GM12865 (cell line): Measurements from ENCODE around the gene GFI1B.
"Not testable (repeated sequence)": the region's sequence is repeated elsewhere in the genome, so short reads cannot be mapped to it uniquely, and the experiment has no call there.

Experiments used
- DNase-seq: peaks from one replicate; pipeline ENCODE4 v3.0.0; 2010; ENCODE audit warnings: low read depth
- H3K4me3 ChIP-seq: 2 replicates; pipeline ENCODE4 v1.5.1; 2011; ENCODE audit warnings: mild to moderate bottlenecking, low read depth, low read length, control low read depth
- TF ChIP-seq, protein P1 (sequence below): IDR thresholded peaks from 2 replicates; pipeline ENCODE4 v1.5.1; 2011; ENCODE audit warnings: low read length, control low read depth, low read depth, inconsistent platforms; ENCODE audit not compliant: insufficient read depth; ENCODE audit errors: missing control alignments

The GFI1B gene

DNA sequence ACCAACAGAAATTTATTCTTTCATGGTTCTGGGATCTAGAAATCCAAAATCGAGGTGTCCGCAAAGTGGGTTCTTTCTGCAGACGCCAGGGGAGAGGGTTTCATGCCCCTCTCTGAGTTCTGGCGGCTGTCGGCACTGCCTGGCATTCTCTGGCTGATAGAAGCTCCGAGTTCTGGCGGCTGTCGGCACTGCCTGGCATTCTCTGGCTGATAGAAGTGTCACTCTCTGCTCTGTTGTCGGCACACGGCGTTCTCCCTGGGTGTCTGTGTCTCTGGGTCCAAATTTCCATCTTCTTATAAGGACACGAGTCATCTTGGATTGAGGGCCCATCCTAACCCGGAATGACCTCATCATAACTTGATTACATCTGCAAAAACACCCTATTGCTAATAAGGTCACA is 7.6 kb downstream of the GFI1B start:
- no peak overlapping the region for H3K4me3 ChIP-seq
- DNase-seq = no peak
- TF ChIP-seq, protein P1, sequence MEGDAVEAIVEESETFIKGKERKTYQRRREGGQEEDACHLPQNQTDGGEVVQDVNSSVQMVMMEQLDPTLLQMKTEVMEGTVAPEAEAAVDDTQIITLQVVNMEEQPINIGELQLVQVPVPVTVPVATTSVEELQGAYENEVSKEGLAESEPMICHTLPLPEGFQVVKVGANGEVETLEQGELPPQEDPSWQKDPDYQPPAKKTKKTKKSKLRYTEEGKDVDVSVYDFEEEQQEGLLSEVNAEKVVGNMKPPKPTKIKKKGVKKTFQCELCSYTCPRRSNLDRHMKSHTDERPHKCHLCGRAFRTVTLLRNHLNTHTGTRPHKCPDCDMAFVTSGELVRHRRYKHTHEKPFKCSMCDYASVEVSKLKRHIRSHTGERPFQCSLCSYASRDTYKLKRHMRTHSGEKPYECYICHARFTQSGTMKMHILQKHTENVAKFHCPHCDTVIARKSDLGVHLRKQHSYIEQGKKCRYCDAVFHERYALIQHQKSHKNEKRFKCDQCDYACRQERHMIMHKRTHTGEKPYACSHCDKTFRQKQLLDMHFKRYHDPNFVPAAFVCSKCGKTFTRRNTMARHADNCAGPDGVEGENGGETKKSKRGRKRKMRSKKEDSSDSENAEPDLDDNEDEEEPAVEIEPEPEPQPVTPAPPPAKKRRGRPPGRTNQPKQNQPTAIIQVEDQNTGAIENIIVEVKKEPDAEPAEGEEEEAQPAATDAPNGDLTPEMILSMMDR = no peak

DNA sequence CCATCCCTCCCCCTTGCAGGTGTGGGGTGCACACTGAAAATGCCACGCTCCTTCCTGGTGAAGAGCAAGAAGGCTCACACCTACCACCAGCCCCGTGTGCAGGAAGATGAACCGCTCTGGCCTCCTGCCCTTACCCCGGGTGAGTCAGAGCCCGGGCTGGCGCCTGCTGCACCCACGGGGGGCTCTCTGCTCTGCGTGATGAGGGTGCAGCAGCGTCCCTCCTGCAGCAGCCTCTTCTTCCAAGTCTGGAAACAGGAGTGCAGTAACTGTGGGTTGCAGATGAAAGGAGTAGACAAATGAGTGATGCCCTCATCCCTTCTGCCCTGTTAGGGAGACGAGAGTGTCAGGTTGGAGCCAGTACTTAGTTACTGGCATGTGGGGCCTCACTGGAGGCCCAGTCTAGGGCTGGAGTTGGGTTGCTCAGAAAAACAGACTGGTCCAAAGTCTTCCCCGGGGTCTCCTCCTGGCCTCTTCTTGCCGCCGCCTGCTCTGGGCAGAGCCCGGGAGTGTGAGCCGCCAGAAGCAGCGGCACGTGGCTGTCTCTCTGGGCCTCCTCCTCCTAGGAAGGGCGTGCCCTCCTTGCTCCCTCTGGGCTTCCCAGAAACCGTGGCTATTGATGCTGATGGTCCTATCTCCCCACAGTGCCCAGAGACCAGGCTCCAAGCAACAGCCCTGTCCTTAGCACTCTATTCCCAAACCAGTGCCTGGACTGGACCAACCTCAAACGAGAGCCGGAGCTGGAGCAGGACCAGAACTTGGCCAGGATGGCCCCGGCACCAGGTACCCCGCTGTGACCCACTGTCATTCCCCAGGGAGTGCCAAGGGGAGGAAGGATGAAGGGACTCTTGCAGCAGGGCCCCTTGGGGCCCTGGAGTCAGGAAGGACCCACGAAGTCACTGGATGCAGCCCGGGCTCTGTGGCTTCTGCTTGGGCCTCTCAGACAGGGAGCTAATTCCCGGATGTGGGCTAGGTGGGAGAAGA is 8.4 kb downstream of the GFI1B start:
- no peak overlapping the region for H3K4me3 ChIP-seq
- TF ChIP-seq, protein P1 = no peak
- DNase-seq = no peak

- TF ChIP-seq, protein P1 = no peak
- no peak for DNase-seq
- no peak overlapping the region for H3K4me3 ChIP-seq
Measured at GRCh38 chr9:132988244-132989013, 9.9 kb downstream of the GFI1B start.

GRCh38 chr9:132989014-132989310 is 10.5 kb downstream of the GFI1B start:
- TF ChIP-seq, protein P1 = no peak
- H3K4me3 ChIP-seq = no peak overlapping the region
- DNase-seq = no peak

DNA sequence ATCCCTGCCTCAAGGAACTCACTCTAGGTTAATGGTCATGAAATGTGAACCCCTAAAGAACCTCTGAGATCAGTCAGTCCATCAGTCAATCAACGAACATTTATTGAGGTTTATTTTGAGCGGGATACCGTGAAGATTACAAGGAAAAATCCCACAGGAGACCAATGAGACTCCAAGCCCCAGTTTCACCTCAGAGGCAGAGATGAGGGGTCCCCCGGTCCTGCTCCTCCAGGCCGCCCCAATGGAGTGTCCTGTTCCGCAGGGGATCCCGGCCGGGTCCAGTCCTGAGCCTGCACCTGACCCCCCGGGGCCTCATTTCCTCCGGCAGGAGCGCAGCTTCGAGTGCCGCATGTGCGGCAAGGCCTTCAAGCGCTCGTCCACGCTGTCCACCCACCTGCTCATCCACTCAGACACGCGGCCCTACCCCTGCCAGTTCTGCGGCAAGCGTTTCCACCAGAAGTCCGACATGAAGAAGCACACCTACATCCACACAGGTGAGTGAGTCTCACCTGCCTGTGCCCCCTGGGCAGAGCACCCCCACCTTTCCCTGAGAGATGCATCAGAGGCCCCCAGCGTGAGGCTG is 11.0 kb downstream of the GFI1B start:
- no peak overlapping the region for H3K4me3 ChIP-seq
- TF ChIP-seq, protein P1 = no peak
- no peak for DNase-seq

DNA sequence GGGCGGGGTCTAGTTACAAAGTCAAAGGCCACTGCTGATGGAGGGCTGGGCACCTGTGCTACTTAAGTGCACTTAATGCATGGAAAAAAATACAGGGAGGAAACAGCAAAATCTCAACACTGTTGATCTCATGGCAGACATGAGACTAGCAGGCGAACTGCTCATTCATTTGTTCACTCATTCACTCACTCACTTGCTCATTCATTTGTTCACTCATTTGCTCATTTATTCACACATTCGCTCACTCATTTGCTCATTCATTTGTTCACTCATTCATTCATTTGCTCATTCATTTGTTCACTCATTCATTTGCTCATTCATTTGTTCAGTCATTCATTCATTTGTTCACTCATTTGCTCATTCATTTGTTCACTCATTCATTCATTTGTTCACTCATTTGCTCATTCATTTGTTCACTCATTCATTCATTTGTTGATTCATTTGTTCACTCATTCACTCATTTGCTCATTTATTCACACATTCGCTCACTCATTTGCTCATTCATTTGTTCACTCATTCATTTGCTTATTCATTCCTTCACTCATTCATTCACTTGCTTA is 11.6 kb downstream of the GFI1B start:
- H3K4me3 ChIP-seq, DNase-seq: not testable (repeated sequence)

GRCh38 chr9:132990781-132991180 is 12.3 kb downstream of the GFI1B start:
- DNase-seq = no peak
- no peak overlapping the region for H3K4me3 ChIP-seq
- TF ChIP-seq, protein P1 = no peak
